Fibroblast of the aortic adventitia (primary cell): Measurements from ENCODE around the gene FANCE. TPM values are rescaled to one million over a fixed set of nuclear protein-coding genes. Genes with fewer than 3 reads are reported as not detected.

Source experiments
- DNase-seq: peaks from one replicate; pipeline ENCODE4 v3.0.0-alpha.2; 2010; ENCODE audit warnings: low read depth
- H3K4me3 ChIP-seq: 2 replicates; pipeline ENCODE4 v1.5.1; 2011; ENCODE audit warnings: low read depth, mild to moderate bottlenecking, control low read depth, low read length, moderate library complexity
- total RNA-seq: library from RNA; depleted of rRNA; stranded (reverse); fragments of >200 nt; gene quantifications from 2 replicates; pipeline ENCODE4 v1.2.3, GENCODE V29; 2012; ENCODE audit warnings: low replicate concordance
- TF ChIP-seq, protein P1 (sequence below): IDR thresholded peaks from 2 replicates; pipeline ENCODE4 v1.5.1; 2011; ENCODE audit warnings: mild to moderate bottlenecking, low read length, control low read depth, inconsistent platforms; ENCODE audit not compliant: insufficient read depth

FANCE gene, protein sequence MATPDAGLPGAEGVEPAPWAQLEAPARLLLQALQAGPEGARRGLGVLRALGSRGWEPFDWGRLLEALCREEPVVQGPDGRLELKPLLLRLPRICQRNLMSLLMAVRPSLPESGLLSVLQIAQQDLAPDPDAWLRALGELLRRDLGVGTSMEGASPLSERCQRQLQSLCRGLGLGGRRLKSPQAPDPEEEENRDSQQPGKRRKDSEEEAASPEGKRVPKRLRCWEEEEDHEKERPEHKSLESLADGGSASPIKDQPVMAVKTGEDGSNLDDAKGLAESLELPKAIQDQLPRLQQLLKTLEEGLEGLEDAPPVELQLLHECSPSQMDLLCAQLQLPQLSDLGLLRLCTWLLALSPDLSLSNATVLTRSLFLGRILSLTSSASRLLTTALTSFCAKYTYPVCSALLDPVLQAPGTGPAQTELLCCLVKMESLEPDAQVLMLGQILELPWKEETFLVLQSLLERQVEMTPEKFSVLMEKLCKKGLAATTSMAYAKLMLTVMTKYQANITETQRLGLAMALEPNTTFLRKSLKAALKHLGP
- total RNA-seq = 5.1 and 7.7 TPM in 2 replicates

DNA sequence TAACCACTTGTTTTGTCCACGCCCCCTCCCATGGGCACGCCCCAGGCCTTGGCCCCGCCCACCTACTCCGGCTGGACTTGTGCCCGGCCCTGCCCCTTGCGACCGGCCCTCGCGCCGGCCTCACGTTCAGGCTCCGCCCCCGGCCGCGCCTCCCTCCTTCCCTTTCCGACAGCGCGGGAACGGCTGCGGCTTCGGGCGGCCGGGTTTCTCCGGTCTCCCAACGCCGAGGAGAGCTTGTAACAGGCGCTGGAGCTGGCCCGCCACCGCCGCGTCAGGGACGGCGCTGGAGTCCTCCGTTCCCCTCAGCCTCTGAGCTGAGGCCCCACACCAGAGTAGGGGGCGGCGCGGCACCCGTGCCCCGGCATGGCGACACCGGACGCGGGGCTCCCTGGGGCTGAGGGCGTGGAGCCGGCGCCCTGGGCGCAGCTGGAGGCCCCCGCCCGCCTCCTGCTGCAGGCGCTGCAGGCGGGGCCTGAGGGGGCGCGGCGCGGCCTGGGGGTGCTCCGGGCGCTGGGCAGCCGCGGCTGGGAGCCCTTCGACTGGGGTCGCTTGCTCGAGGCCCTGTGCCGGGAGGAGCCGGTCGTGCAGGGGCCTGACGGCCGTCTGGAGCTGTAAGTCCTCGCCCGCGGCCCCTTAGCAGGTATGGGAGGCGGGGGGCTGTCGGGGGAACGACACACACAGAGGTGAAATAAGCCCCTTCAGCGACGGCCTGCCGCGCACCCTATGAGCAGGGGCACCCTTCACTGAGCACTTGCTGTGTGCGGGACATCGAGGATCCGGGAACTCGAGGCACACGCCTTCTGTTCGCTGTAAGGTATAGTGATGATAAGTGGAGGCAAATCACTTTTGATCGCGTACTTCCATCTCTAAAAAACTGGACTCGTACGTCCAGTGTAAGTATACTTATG is at the start of gene FANCE:
Gene FANCE, plus strand, starts transcription at position 156 of the 908 bp plus-strand sequence. Its CDS starts 208 bp downstream, at position 364.
- TF ChIP-seq, protein P1, sequence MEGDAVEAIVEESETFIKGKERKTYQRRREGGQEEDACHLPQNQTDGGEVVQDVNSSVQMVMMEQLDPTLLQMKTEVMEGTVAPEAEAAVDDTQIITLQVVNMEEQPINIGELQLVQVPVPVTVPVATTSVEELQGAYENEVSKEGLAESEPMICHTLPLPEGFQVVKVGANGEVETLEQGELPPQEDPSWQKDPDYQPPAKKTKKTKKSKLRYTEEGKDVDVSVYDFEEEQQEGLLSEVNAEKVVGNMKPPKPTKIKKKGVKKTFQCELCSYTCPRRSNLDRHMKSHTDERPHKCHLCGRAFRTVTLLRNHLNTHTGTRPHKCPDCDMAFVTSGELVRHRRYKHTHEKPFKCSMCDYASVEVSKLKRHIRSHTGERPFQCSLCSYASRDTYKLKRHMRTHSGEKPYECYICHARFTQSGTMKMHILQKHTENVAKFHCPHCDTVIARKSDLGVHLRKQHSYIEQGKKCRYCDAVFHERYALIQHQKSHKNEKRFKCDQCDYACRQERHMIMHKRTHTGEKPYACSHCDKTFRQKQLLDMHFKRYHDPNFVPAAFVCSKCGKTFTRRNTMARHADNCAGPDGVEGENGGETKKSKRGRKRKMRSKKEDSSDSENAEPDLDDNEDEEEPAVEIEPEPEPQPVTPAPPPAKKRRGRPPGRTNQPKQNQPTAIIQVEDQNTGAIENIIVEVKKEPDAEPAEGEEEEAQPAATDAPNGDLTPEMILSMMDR = no peak
- peak within 1 kb of the TSS; percentile 75 for H3K4me3 ChIP-seq
- DNase-seq = peak; percentile 86

DNA sequence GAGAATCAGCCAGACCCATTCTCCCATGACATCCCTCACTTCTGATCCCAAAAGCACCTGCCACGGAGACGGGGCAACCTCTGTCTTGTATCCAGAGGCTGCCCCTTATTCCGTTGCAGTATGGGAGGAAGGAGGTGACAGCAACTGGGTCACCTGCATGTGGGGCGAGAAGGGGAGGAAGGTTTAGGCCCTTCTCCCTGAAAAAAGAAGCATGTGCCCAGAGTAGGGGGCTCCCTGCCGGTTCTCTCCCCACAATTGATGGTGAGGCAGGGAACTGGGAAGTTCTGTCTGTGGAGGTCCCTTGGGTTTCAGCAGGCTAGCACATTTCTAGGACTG is 49.3 kb upstream of the FANCE start:
- no peak for DNase-seq
- TF ChIP-seq, protein P1 = no peak
- no peak overlapping the region for H3K4me3 ChIP-seq

DNA sequence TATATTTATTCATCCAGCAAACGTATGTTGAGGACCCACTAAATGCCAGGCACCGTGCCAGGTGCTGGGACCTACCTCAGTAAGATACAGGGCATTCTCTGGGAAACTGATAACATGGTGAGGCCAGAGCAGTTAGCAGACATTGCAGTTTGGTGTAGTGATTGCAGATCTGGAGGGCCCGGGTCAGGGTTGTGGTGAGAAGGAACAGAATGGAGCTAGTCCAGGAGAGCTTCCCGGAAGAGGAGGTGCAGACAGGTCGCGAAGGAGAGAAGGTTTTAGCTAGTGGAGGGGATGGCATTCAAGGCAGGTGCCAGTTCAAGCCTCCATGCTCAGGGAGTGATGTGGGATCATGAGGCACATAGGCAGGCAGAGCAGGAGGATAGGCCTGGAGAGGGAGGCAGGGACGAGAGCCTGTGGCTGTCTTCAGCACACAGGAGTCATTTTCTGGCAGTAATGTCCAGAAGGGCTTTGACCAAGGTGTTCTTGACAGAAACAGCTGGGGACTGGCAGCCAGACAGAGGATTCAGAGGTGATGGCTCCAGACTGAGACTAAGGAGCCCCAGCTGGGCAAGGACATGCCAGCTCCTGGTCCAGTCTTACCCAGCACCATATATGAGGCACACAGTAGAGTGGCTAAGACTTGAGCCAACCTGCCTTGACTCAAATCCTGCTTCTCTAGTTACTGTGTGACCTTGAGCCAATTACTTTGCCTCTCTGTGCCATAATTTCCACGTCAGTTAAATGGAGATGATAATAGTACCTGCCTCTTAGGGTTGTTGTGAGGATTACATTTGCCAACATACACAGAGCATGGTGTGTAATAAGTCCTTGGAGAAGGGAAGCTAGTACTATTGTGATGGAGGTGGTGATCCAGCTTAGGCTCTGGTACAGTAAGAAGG is 48.3 kb upstream of the FANCE start:
- TF ChIP-seq, protein P1 = no peak
- DNase-seq = no peak

DNA sequence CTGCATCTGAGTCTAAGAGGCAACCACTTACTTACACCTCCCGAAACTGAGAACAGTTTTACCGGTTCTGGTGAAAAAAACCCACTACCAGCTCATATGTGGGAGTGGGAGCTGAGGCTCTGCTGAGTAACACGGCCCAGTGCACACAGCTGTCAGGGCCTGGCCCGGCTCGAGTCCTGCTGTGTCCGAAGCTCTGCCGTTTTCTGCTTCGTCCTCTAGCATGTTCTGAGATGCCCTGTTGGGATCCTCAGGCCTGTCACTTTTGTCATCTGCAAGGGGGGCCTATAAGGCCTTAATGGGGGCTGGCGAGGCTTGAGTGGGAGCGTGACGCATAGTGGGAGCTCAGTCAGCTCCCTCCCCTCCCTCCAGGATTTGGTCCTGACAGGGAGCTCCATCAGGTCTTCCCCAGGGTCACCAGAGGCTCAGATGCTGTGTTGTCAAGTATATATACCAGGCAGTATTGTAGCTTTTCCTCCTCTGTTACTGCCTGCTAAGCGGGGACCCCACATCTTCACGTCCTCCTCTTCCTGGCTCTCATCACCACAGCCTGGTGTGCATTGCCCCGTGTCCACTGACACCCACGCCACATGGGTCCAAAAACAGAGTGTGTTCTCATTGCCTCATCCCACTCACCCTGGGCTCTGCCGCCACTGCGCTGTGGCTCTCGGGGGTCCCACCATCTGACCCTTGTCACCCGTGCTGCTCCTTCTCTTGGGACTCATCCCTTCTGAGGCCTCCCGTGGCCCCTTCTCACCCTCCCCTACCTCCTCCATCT is 45.2 kb upstream of the FANCE start:
- TF ChIP-seq, protein P1 = no peak
- H3K4me3 ChIP-seq = no peak overlapping the region
- no peak for DNase-seq

More for the DNA sequence above, 48.3 kb upstream of the FANCE start:
- no peak overlapping the region for H3K4me3 ChIP-seq

DNA sequence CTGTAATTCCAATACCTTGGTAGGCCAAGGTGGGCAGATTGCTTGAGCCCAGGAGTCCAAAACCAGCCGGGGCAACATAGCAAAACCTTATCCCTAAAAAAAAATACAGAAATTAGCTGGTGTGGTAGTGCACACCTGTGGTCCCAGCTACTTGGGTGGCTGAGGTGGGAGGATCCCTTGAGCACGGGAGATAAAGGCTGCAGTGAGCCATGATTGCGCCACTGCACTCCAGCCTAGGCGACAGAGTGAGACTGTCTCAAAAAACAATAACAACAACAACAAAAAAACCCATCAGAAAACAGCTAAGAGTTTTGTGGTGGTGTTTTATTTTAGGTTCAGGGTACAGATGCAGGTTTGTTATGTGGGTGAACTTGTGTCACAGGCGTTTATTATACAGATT is 42.9 kb upstream of the FANCE start:
- DNase-seq = no peak

More for the DNA sequence above, 42.9 kb upstream of the FANCE start:
- TF ChIP-seq, protein P1 = no peak
- no peak overlapping the region for H3K4me3 ChIP-seq
